K562 (cell line): ENCODE data around the gene NLRC3. TPM values are rescaled to one million over a fixed set of nuclear protein-coding genes. Genes with fewer than 3 reads are reported as not detected.

ENCODE experiments used
- ATAC-seq: fragments of 200-7000 bp; cut with Tn5 transposase; 3 replicates; pipeline ENCODE4 v1.9.1; 2020; ENCODE audit warnings: moderate library complexity
- BruUV-seq: library from RNA; stranded (reverse); fragments of 400-500 nt; replicated peaks from 2 replicates; lab custom pipeline; 2021; lab: Mats Ljungman, UMichigan
- CTCF ChIA-PET: fragments of 300-600 bp; formaldehyde crosslinking; extraction: SDS; loops from one replicate; lab custom pipeline; 2021; ENCODE audit warnings: low intra/inter-chr PET ratio; lab: Yijun Ruan, JAX
- POLR2A ChIA-PET: fragments of 300-600, 350-650 bp; sonication (Branson Sonifier 250); formaldehyde crosslinking; extraction: SDS; loops from one replicate; lab custom pipeline; 2021; ENCODE audit warnings: antibody characterized with exemption, inconsistent platforms; lab: Yijun Ruan, JAX
- DNase-seq, 4 experiments: peaks; one replicate each; pipeline versions ENCODE4 v3.0.0 to v3.0.0-alpha.2; 2011 to 2018; ENCODE audit warnings: low spot score in 3 of 4, mixed read lengths in 3 of 4; ENCODE audit errors: extremely low read depth in 1 of 4
- FAIRE-seq: peaks from 2 replicates; lab custom pipeline; 2011; peaks lifted over from hg19 to GRCh38; lab: Jason Lieb, UNC
- H2AFZ ChIP-seq: 2 replicates; pipeline ENCODE4 v1.6.0; 2011; ENCODE audit warnings: low read depth, low read length, control low read depth, inconsistent platforms
- H3K27ac ChIP-seq: fragments of 200-600 bp; 3 replicates; pipeline ENCODE4 v1.8.0; 2011; ENCODE audit warnings: low read depth, mild to moderate bottlenecking, control low read depth, inconsistent platforms, low read length, moderate library complexity, mixed read lengths; ENCODE audit errors: extremely low read depth
- H3K27me3 ChIP-seq, 2 experiments: fragments of 300-600 bp in 1 of 2; 2 replicates in 1 of 2; 3 replicates in 1 of 2; pipeline versions ENCODE4 v1.6.0 to v1.8.0; 2011; ENCODE audit warnings: inconsistent platforms in 2 of 2, low read length in 2 of 2, mild to moderate bottlenecking in 1 of 2, mixed read lengths in 1 of 2, moderate library complexity in 1 of 2; ENCODE audit not compliant: control insufficient read depth in 2 of 2, insufficient read depth in 2 of 2
- H3K36me3 ChIP-seq: fragments of 300-600 bp; 3 replicates; pipeline ENCODE4 v1.8.0; 2011; ENCODE audit warnings: mild to moderate bottlenecking, low read length, inconsistent platforms; ENCODE audit not compliant: control insufficient read depth, insufficient read depth
- H3K4me1 ChIP-seq, 2 experiments: fragments of 200-600 bp in 1 of 2; replicated peaks in 1 of 2; 2 replicates in 1 of 2; 3 replicates in 1 of 2; pipeline versions ENCODE4 v1.5.1 to v1.8.0; 2011; ENCODE audit warnings: inconsistent platforms in 2 of 2, low read length in 2 of 2, mild to moderate bottlenecking in 1 of 2, mixed read lengths in 1 of 2, moderate library complexity in 1 of 2; ENCODE audit not compliant: control insufficient read depth in 2 of 2, insufficient read depth in 2 of 2
- H3K4me2 ChIP-seq: 2 replicates; pipeline ENCODE4 v1.6.1; 2011; ENCODE audit warnings: low read length, control low read depth, inconsistent platforms, mixed read lengths; ENCODE audit not compliant: insufficient read depth
- H3K4me3 ChIP-seq: fragments of 200-600 bp; sonication (generic), shearing (Covaris generic); 2 replicates; pipeline ENCODE4 v1.5.1; 2016; ENCODE audit warnings: control low read depth, inconsistent platforms
- H3K79me2 ChIP-seq: fragments of 200-600 bp; 3 replicates; pipeline ENCODE4 v1.8.0; 2011; ENCODE audit warnings: low read length, inconsistent platforms; ENCODE audit not compliant: control insufficient read depth, insufficient read depth
- H3K9ac ChIP-seq, 2 experiments: 2 replicates each; pipeline versions ENCODE4 v1.6.0 to v1.6.1; 2011; ENCODE audit warnings: low read depth in 2 of 2, low read length in 2 of 2, control low read depth in 1 of 2, inconsistent platforms in 1 of 2, mild to moderate bottlenecking in 1 of 2, mixed read lengths in 1 of 2; ENCODE audit not compliant: insufficient read depth in 1 of 2
- H3K9me1 ChIP-seq: one replicate; pipeline ENCODE4 v1.6.0; 2011; ENCODE audit warnings: inconsistent platforms, mild to moderate bottlenecking, low read length, moderate library complexity; ENCODE audit not compliant: control insufficient read depth, insufficient read depth
- H3K9me3 ChIP-seq: replicated peaks from 2 replicates; pipeline ENCODE4 v1.5.1; 2011; ENCODE audit warnings: low read depth, low read length, inconsistent platforms; ENCODE audit not compliant: control insufficient read depth, insufficient read depth
- H4K20me1 ChIP-seq: replicated peaks from 2 replicates; pipeline ENCODE4 v1.6.1; 2011; ENCODE audit warnings: low read length, inconsistent platforms, mixed read lengths; ENCODE audit not compliant: control insufficient read depth, insufficient read depth
- MCM3 ChIP-seq: fragments of 450-650 bp; IDR thresholded peaks from 2 replicates; pipeline ENCODE4 v1.6.1; 2016
- RCOR1 ChIP-seq, 2 experiments: IDR thresholded peaks; 2 replicates each; pipeline ENCODE4 v1.6.1; 2012; ENCODE audit warnings: low read depth in 2 of 2, low read length in 2 of 2, borderline replicate concordance in 1 of 2, improper control_type of control experiment in 1 of 2
- WGBS: fragments of 100-300 bp; shearing (Covaris generic); methylation state at CpG from one replicate; pipeline ENCODE4 v1.1.6; 2016; ENCODE audit warnings: low coverage, mixed read lengths; ENCODE audit not compliant: insufficient coverage; ENCODE audit errors: missing lambda C conversion rate; 5-methylcytosine and 5-hydroxymethylcytosine counted together
- in situ Hi-C: fragments of 300-500 bp; cut with MboI; formaldehyde crosslinking; loops from 4 replicates; pipeline ENCODE4 v1.15.0; 2018; ENCODE audit warnings: inconsistent platforms, mixed read lengths
- intact Hi-C: fragments of 100-400 bp; cut with micrococcal nuclease; formaldehyde crosslinking; loops from 2 replicates; pipeline ENCODE4 v1.14.2; 2022
- polyA plus RNA-seq, 8 experiments: library from polyadenylated mRNA; depleted of rRNA in 4 of 8; stranded (reverse) in 5 of 8; unstranded in 3 of 8; fragments of >200 nt; fragmentation: Nextera tagmentation in 2 of 8; fragmentation: Illumina TruSeq in 1 of 8; extraction: Ambion mirVana in 2 of 8; extraction: Trizol in 1 of 8; gene quantifications; 2 replicates each; pipeline versions ENCODE4 v1.2.1 to v1.2.3, GENCODE V29; 2011 to 2014; ENCODE audit warnings: inconsistent platforms in 1 of 8, missing spikeins in 1 of 8
- total RNA-seq, 7 experiments: library from RNA; depleted of rRNA in 6 of 7; stranded (reverse); fragments of >200 nt in 6 of 7; fragmentation: Illumina TruSeq in 2 of 7; extraction: Trizol in 2 of 7; gene quantifications; 2 replicates each; pipeline versions ENCODE4 v1.2.1 to v1.2.3, GENCODE V29; 2011 to 2021; ENCODE audit warnings: low replicate concordance in 1 of 7
- TF ChIP-seq, protein P1 (sequence below): fragments of 250-450 bp; sonication (Bioruptor Pico); IDR thresholded peaks from 2 replicates; pipeline ENCODE4 v1.8.0; 2022; ENCODE audit warnings: inconsistent platforms
- TF ChIP-seq, protein P2 (sequence below): fragments of 200-800 bp; sonication (Bioruptor generic); IDR thresholded peaks from 2 replicates; pipeline ENCODE4 v1.6.1; 2017; ENCODE audit warnings: missing genetic modification characterization, missing compliant biosample characterization
- TF ChIP-seq, protein P3 (sequence below): fragments of 250-450 bp; sonication (Bioruptor Pico); IDR thresholded peaks from 2 replicates; pipeline ENCODE4 v1.5.0; 2021; ENCODE audit warnings: mild to moderate bottlenecking, borderline replicate concordance
- TF ChIP-seq, protein P4 (sequence below): fragments of 450-650 bp; IDR thresholded peaks from 2 replicates; pipeline ENCODE4 v1.6.1; 2016; ENCODE audit warnings: mild to moderate bottlenecking
- TF ChIP-seq, protein P5 (sequence below): fragments of 150-350 bp; conservative IDR thresholded peaks from 2 replicates; pipeline ENCODE4 v1.6.1; 2014; ENCODE audit warnings: low read length

The NLRC3 gene
- total and polyA plus RNA-seq, 9 of the 15 experiments (the other 6 are each of a cell fraction or from before 2014, with no cell fraction given): 0.03 to 0.13 (median 0.03) TPM; not detected in 4

DNA sequence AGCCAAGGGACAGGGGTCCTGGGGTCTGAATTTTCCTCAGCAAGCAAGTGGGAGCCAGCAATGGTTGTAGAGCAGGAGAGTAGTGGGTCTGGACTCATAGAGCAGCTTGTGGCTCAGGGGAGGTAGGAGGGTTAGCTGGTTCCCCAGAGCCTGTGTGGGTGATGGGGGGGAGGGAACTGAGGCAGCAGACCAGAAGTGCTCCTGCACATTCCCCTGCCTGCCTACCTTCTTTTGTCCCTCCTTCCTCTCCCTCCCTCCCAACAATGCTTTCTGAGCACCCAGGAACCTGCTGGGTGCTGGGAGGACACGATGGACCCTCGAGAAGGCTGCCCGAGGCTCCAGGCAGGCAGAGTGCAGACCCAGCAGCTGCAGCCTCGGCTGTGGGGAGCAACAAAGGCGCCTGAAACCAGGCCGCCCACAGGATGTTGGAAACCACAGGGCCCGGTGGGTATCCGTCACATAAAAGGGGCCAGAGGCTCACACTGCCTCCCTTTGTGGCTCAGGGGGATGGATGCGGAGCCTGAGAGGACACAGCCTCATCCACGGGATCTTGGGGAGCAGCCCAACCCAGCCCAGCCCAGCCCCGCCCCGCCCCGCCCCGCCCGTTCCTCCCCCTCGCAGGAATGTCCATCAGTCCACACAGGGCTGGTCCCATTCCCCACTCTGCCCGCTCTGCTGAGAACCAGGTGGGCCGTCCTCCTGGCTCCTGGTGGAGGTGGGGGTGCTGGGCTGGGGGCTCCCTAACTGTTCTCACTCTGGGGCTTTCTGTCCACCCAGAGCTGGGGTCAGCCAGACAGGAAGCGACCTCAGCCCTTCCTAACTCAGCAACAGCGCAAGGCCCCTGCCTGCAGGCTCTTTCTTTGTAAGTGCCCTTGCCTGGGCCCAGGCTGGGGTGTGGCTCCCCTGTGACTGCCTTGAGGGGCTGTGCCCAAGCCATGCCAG, 1.7 kb upstream of the NLRC3 start:
- Histone ChIP-seq H3K9ac (peak overlapping the region in 1 of 2 experiments; percentile 58; a peak in 1 of 4 replicates), H4K20me1 (no peaks in the 10 kb centered on the region; the same call in none of the 2 replicates), H3K9me1 (no peaks in the 10 kb centered on the region), H3K27ac (no peak overlapping the region), H2AFZ (0 out of 2 replicates have a peak overlapping the region, but pooled peaks have one; percentile 16), H3K4me3 (no peak overlapping the region), H3K79me2 (no peaks in the 10 kb centered on the region), H3K9me3 (no peaks in the 10 kb centered on the region), H3K4me2 (no peak overlapping the region; the same call in 1 of the 2 replicates), H3K4me1 (peaks cover 0 to 37% of the 10 kb centered on the region in 2 experiments; a peak in 3 of 5 replicates), H3K27me3 (no peaks in the 10 kb centered on the region; a peak in 1 of 5 replicates), H3K36me3 (peaks cover 9% of the 10 kb centered on the region; the same call in 2 of the 3 replicates)
- POLR2A ChIA-PET: interaction anchor here (0.6 to 0.7 kb wide), 2 partner anchors 21 to 29 kb away, joined by 3 to 5 read pairs; no protein-coding TSS in a partner anchor
- 28% methylated on average over 10 of the region's 20 CpGs for WGBS
- peak in 3 of 4 experiments; percentile 51 to 73 (median 73) for DNase-seq
- CTCF ChIA-PET: no interaction called here
- FAIRE-seq: no peak
- intact Hi-C loops: no loop called here
- in situ Hi-C loops: no loop called here
- ATAC-seq: peak; percentile 72
- BruUV-seq: no TSS peak
- TF ChIP-seq, protein P1, sequence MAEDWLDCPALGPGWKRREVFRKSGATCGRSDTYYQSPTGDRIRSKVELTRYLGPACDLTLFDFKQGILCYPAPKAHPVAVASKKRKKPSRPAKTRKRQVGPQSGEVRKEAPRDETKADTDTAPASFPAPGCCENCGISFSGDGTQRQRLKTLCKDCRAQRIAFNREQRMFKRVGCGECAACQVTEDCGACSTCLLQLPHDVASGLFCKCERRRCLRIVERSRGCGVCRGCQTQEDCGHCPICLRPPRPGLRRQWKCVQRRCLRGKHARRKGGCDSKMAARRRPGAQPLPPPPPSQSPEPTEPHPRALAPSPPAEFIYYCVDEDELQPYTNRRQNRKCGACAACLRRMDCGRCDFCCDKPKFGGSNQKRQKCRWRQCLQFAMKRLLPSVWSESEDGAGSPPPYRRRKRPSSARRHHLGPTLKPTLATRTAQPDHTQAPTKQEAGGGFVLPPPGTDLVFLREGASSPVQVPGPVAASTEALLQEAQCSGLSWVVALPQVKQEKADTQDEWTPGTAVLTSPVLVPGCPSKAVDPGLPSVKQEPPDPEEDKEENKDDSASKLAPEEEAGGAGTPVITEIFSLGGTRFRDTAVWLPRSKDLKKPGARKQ (CRISPR knock-in tag): no peak
- TF ChIP-seq MCM3 (no peak), RCOR1 (IDR thresholded peaks at IDR 0.05; ENCODE audit: borderline replicate concordance in 1 of 2, low read depth in 2 of 2, low read length in 2 of 2) (no peak)
- TF ChIP-seq, protein P2, sequence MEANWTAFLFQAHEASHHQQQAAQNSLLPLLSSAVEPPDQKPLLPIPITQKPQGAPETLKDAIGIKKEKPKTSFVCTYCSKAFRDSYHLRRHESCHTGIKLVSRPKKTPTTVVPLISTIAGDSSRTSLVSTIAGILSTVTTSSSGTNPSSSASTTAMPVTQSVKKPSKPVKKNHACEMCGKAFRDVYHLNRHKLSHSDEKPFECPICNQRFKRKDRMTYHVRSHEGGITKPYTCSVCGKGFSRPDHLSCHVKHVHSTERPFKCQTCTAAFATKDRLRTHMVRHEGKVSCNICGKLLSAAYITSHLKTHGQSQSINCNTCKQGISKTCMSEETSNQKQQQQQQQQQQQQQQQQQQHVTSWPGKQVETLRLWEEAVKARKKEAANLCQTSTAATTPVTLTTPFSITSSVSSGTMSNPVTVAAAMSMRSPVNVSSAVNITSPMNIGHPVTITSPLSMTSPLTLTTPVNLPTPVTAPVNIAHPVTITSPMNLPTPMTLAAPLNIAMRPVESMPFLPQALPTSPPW (CRISPR knock-in tag): peak; percentile 71
- TF ChIP-seq, protein P3, sequence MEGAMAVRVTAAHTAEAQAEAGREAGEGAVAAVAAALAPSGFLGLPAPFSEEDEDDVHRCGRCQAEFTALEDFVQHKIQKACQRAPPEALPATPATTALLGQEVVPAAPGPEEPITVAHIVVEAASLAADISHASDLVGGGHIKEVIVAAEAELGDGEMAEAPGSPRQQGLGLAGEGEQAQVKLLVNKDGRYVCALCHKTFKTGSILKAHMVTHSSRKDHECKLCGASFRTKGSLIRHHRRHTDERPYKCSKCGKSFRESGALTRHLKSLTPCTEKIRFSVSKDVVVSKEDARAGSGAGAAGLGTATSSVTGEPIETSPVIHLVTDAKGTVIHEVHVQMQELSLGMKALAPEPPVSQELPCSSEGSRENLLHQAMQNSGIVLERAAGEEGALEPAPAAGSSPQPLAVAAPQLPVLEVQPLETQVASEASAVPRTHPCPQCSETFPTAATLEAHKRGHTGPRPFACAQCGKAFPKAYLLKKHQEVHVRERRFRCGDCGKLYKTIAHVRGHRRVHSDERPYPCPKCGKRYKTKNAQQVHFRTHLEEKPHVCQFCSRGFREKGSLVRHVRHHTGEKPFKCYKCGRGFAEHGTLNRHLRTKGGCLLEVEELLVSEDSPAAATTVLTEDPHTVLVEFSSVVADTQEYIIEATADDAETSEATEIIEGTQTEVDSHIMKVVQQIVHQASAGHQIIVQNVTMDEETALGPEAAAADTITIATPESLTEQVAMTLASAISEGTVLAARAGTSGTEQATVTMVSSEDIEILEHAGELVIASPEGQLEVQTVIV: no peak
- TF ChIP-seq, protein P4, sequence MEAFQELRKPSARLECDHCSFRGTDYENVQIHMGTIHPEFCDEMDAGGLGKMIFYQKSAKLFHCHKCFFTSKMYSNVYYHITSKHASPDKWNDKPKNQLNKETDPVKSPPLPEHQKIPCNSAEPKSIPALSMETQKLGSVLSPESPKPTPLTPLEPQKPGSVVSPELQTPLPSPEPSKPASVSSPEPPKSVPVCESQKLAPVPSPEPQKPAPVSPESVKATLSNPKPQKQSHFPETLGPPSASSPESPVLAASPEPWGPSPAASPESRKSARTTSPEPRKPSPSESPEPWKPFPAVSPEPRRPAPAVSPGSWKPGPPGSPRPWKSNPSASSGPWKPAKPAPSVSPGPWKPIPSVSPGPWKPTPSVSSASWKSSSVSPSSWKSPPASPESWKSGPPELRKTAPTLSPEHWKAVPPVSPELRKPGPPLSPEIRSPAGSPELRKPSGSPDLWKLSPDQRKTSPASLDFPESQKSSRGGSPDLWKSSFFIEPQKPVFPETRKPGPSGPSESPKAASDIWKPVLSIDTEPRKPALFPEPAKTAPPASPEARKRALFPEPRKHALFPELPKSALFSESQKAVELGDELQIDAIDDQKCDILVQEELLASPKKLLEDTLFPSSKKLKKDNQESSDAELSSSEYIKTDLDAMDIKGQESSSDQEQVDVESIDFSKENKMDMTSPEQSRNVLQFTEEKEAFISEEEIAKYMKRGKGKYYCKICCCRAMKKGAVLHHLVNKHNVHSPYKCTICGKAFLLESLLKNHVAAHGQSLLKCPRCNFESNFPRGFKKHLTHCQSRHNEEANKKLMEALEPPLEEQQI: no peak
- TF ChIP-seq, protein P5, sequence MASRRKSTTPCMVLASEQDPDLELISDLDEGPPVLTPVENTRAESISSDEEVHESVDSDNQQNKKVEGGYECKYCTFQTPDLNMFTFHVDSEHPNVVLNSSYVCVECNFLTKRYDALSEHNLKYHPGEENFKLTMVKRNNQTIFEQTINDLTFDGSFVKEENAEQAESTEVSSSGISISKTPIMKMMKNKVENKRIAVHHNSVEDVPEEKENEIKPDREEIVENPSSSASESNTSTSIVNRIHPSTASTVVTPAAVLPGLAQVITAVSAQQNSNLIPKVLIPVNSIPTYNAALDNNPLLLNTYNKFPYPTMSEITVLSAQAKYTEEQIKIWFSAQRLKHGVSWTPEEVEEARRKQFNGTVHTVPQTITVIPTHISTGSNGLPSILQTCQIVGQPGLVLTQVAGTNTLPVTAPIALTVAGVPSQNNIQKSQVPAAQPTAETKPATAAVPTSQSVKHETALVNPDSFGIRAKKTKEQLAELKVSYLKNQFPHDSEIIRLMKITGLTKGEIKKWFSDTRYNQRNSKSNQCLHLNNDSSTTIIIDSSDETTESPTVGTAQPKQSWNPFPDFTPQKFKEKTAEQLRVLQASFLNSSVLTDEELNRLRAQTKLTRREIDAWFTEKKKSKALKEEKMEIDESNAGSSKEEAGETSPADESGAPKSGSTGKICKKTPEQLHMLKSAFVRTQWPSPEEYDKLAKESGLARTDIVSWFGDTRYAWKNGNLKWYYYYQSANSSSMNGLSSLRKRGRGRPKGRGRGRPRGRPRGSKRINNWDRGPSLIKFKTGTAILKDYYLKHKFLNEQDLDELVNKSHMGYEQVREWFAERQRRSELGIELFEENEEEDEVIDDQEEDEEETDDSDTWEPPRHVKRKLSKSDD: no peak
